NCI-H1417 treated with DMSO at 0.1 percent for 48 hours (cell line): ENCODE results near the gene NCOR1.
A peak's percentile ranks its signal among the peaks of the same experiment; 100 is the strongest.
"Not testable (repeated sequence)": the region's sequence is repeated elsewhere in the genome, so short reads cannot be mapped to it uniquely, and the experiment has no call there.

Source experiments
- DNase-seq: peaks from one replicate; lab custom pipeline; 2025; lab: John Stamatoyannopoulos, UW

The NCOR1 gene

GRCh38 chr17:16215273-16215964 lies at the start of gene NCOR1:
Gene NCOR1, minus strand, starts transcription at chr17:16215534. Its CDS starts 20,965 bp downstream, at chr17:16194569.
- DNase-seq: peak; percentile 33

DNA sequence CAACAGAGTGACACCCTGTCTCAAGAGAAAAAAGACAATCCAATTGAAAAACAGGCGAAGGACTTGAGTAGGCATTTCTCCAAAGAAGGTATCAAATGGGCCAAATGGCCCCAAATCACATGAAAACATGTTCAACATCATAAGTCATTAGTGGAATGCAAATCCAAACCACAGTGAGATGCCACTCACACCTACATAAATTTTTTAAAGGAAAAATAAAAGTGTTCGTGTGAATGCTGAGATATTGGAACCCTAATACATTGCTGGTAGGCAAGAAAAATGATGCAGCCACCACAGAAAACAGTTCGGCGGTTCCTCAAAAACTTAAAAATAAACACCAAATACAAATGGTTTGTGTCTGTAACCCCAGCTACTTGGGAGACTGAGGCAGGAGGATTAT lies 46.9 kb upstream of the NCOR1 start:
- DNase-seq: no peak

- no peak for DNase-seq
These were observed 45.7 kb upstream of the NCOR1 start for GRCh38 chr17:16261049-16261448.

DNA sequence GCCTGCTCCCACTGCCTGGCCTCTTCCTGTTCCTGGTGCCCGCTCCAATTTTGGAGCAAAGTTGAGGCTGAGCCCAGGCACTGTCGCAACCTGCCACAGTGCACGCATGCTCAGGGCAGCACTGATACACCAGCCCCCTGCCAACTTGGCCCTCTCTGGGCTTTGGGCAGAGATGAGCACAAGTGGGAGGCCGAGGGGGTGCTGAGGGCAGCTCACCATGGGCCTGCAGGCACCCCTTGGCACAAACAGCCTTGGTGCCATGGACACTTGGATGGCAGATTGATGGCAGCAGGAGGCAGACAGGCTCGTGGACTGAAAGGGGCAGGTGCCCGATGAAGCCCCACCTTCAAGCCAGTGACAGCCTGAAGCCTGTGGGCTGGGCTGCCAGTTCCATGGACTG lies 44.6 kb upstream of the NCOR1 start:
- DNase-seq: no peak

DNA sequence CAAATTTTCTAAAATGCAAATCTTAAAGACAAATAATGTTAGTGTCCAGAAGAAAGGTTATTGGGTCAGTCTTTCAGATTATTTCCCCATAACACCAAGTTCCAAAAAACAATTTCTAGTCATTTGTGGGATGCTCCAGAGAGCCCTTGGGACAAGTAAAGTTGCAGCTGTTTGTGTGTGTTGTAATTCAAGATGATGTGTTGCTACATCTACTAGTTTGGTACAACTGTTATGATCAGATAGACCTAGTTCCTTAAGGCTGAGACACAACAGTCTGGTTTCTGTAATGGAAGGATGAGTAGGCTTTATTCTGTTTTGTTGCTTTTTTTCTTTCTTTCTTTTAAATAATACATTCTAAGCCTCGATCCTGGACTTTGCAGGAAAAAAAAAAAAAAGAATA lies 43.6 kb upstream of the NCOR1 start:
- DNase-seq: no peak

DNA sequence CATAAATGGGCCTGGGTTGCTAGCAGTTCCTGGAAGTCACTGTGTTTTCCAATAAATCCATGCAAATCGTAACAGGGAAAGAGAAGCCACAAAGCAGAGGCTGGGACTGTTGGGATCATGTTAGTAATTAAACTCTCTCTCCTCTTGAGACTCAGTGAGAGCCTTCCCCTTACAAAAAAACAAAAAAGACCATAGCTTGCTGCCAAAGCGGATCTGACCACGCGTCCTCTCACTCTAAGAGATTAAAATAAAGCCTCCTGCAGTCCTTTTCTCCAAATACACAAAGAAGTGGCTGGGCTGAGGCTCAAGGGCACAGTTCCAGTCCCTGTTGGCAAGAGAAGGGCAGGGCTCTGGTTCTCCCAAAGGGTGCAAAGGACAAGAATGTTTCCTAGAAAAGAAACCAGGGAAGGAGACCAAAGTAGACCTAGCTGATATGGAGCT lies 40.2 kb upstream of the NCOR1 start:
- DNase-seq: no peak

GRCh38 chr17:16254773-16255400 lies 39.6 kb upstream of the NCOR1 start:
- no peak for DNase-seq

- no peak for DNase-seq
These were observed 36.2 kb upstream of the NCOR1 start for GRCh38 chr17:16251556-16251955.

- DNase-seq: no peak
These were observed 35.7 kb upstream of the NCOR1 start for GRCh38 chr17:16251043-16251442.

- no peak for DNase-seq
These were observed 35.3 kb upstream of the NCOR1 start for GRCh38 chr17:16250635-16251034.

DNA sequence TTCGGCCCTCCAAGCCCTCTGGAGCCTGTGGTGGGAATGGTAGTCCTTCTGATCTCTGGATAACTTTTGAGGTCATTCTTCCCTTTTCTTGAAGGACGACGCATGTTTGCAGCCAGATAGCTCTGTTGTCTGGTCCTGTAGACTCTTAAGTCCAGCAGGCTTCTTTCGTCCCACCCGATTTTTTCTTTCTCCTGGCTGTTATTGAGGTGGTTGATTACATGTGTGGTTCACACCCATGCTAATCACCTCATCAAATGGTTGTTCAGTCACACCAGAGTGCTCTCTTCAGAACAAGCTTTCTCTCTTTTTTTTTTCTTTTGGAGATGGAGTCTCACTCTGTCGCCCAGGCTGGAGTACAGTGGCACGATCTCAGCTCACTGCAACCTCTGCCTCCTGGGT lies 32.3 kb upstream of the NCOR1 start:
- no peak for DNase-seq

- DNase-seq: no peak
These were observed 28.6 kb upstream of the NCOR1 start for GRCh38 chr17:16243801-16244567.

DNA sequence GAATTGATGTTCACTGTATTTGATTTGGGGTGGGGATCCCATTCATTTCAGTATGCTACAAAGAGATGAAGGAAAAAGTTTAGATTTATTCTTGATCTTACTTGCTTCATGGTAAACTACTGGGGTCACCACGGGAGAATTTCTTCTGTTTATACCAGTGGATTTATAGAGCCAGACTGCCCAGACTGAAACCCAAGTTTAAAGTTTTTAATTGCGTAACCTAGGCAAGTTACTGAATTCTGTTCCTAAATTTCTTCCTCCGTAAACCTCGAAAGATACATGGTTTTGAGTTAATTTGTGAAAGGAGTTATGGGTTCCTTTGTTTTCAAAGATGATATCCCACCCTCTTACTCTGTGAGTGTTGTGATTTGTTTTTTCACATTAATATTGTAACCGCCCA lies 28.1 kb upstream of the NCOR1 start:
- DNase-seq: no peak

DNA sequence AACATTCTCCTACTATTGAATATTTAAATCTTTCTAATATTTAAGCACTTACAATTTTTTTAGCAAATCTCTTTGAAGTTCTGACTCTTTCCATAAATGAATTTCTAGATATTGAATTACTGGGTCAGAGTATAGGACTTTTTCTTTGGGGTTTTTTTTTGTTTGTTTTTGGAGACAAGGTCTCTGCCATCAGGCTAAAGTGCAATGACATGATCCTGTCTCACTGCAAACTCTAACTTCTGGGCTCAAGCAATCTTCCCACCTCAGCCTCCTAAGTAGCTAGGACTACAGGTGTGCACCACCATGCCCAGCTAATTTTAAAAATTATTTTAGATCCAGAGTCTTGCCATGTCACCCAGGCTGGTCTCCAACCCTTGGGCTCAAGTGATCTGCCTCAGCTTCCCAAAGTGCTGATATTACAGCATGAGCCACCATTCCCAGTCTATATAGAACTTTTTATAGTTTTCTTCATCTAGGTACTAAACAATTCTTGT lies 26.6 kb upstream of the NCOR1 start:
- DNase-seq: no peak

- no peak for DNase-seq
These were observed 24.6 kb upstream of the NCOR1 start for GRCh38 chr17:16239931-16240330.

DNA sequence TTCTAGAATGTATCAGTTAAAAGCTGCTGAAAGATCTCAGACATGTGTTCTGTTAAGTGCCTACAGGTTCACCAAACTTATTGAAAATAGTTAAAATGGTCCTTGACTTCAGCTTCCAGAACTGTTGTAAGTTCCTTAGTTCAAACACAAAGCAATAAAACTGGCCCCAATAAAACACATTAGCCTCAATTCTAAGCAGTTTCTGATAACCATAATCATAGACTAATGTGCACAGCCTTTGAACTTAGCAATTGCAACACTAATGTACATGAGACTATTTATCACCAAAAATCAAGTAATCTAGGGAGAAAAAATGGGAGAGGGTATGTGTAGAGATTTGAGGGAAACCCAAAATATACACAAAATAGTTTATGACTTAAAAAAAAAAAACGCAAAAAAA lies 17.1 kb upstream of the NCOR1 start:
- DNase-seq: no peak

- DNase-seq: not testable (repeated sequence)
These were observed 14.7 kb upstream of the NCOR1 start for GRCh38 chr17:16229912-16230561.

- DNase-seq: no peak
These were observed 7.1 kb upstream of the NCOR1 start for GRCh38 chr17:16222406-16222805.

DNA sequence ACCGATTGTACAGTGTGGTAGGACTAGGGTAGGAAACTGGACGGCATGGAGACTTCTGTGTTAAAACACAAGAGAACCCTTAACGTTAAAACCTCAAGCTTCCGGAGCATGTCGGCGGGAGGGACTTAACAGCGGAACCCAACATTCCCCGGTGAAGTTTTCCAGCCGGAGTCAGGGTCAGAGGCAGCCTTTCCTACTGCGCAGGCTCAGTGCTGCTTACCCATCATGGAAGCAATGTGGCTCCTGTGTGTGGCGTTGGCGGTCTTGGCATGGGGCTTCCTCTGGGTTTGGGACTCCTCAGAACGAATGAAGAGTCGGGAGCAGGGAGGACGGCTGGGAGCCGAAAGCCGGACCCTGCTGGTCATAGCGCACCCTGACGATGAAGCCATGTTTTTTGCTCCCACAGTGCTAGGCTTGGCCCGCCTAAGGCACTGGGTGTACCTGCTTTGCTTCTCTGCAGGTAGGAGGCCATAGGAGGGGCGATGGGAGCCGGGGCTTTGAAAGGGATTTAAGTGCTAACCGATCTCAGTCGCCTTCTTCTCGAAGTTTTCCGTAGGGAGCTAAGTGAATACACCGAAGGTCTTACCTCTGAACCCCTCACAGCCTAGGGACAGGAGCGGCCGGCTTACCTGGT lies 1.8 kb upstream of the NCOR1 start, which contains the start of gene PIGL:
Gene PIGL (plus strand): TSS at position 209 of the 634 bp plus-strand sequence. CDS start 17 bp downstream, at position 226.
- no peak for DNase-seq

DNA sequence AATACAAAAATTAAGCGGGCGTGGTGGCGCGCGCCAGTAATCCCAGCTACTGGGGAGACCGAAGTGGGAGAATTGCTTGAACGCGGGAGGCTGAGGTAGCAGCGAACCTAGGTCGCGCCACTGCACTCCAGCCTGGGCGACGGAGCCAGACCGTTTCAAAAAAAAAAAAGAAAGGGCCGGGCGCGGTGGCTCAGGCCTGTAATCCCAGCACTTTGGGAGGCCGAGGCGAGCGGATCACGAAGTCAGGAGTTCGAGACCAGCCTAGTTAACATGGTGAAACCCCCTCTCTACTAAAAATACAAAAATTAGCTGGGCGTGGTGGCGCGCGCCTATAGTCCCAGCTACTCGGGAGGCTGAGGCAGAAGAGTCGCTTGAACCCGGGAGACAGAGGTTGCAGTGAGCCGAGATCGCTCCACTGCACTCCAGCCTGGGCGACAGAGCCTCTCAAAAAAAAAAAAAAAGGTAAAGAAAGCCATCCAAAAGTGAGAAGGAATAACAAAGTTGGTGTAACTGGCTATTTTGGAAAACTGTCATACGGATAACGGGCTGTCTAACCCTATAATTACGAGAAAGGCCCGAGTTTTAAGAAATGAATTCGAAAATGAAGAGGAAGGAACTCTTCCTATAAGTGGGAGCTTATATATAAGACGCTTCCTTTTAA lies 1.1 kb upstream of the NCOR1 start:
- DNase-seq: not testable (repeated sequence)

DNA sequence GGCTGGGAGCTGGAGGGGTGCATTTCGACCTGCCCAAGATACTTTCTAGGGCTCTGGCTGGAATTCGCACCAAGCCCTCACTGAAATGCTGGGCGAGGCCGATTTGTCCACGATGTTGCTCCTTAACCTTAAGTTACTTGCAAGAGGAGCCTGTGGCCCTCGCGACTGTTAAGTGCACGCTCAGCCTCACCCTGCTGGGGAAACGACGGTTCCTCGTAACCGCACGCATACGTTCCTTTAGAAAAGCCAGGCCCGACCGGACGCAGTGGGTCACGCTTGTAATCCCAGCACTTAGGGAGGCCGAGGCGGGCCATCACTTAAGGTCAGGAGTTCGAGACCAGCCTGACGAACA lies 607 bp upstream of the NCOR1 start:
- no peak for DNase-seq

DNA sequence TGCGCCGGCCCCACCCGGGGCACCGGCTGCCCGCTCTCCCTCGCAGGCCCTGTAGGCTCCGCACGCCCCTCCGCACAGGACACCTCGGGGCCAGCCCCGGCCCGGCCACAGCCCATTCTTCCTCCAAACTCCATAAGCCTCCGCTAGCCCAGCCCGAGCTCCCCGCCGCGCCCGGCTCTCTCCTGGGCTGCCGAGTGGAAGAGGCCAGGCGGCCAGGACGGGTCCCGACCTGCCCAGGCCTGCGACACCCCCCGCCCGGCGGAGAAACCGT lies 397 bp downstream of the NCOR1 start:
- DNase-seq: no peak
